OCI-LY3 (cell line): ENCODE results near the gene ZNF205.

Experiments
- CTCF ChIP-seq: fragments of 200-600, 300-600 bp; sonication (generic); IDR thresholded peaks from 2 replicates; pipeline ENCODE4 v1.5.1; 2014; ENCODE audit warnings: antibody characterized with exemption, low read length, low read depth
- EZH2phosphoT487 ChIP-seq: fragments of 200-600 bp; shearing (Covaris generic); IDR thresholded peaks from 2 replicates; pipeline ENCODE4 v1.6.1; 2018; ENCODE audit warnings: antibody characterized with exemption, mixed run types, low read depth

GRCh38 chr16:3149193-3149530, 36.8 kb downstream of the ZNF205 start:
- no peak for TF ChIP-seq CTCF
- no peak for TF ChIP-seq EZH2phosphoT487
